Fibroblast of skin of left quadriceps (primary cell): Measurements from ENCODE around the gene FRMD4A.
"Not testable (repeated sequence)": the region's sequence is repeated elsewhere in the genome, so short reads cannot be mapped to it uniquely, and the experiment has no call there.

Experiments
- DNase-seq, 2 experiments: peaks; one replicate each; pipeline ENCODE4 v3.0.0-alpha.2; 2013; ENCODE audit warnings: low read depth in 2 of 2

The FRMD4A gene

GRCh38 chr10:13984647-13985155 is 346.0 kb downstream of the FRMD4A start:
- DNase-seq, result peak; percentile 63 to 69

GRCh38 chr10:13983035-13983434 is 347.7 kb downstream of the FRMD4A start:
- no peak for DNase-seq

- DNase-seq, result peak; percentile 93 to 94
Measured at GRCh38 chr10:13978533-13979115, 352.1 kb downstream of the FRMD4A start.

GRCh38 chr10:13977861-13978532 is 352.7 kb downstream of the FRMD4A start:
- no peak for DNase-seq

GRCh38 chr10:13973742-13974141 is 357.0 kb downstream of the FRMD4A start:
- peak; percentile 75 to 77 for DNase-seq

GRCh38 chr10:13972609-13973008 is 358.1 kb downstream of the FRMD4A start:
- DNase-seq, result no peak

GRCh38 chr10:13971601-13972475 is 358.9 kb downstream of the FRMD4A start:
- peak; percentile 82 to 84 for DNase-seq

- no peak for DNase-seq
Measured at GRCh38 chr10:13970957-13971353, 359.8 kb downstream of the FRMD4A start.

GRCh38 chr10:13970236-13970956 is 360.3 kb downstream of the FRMD4A start:
- no peak for DNase-seq

GRCh38 chr10:13969792-13970140 is 361.0 kb downstream of the FRMD4A start:
- no peak for DNase-seq

- no peak for DNase-seq
Measured at GRCh38 chr10:13969118-13969791, 361.5 kb downstream of the FRMD4A start.

GRCh38 chr10:13961853-13962252 is 368.9 kb downstream of the FRMD4A start:
- DNase-seq, result no peak

GRCh38 chr10:13961097-13961496 is 369.6 kb downstream of the FRMD4A start:
- peak; percentile 94 to 95 for DNase-seq

- DNase-seq, result no peak
Measured at GRCh38 chr10:13960603-13961002, 370.1 kb downstream of the FRMD4A start.

- no peak for DNase-seq
Measured at GRCh38 chr10:13959443-13960359, 371.0 kb downstream of the FRMD4A start.

GRCh38 chr10:13957856-13958255 is 372.9 kb downstream of the FRMD4A start:
- DNase-seq, result no peak

- DNase-seq, result no peak
Measured at GRCh38 chr10:13956826-13957225, 373.9 kb downstream of the FRMD4A start.

GRCh38 chr10:13955409-13956068 is 375.2 kb downstream of the FRMD4A start:
- no peak for DNase-seq

GRCh38 chr10:13954195-13954594 is 376.5 kb downstream of the FRMD4A start:
- not testable (repeated sequence) for DNase-seq

- no peak for DNase-seq
Measured at GRCh38 chr10:13953371-13953770, 377.4 kb downstream of the FRMD4A start.
